SK-N-SH (cell line): ENCODE results near the gene EXTL2. TPM values are rescaled to one million over a fixed set of nuclear protein-coding genes. Genes with fewer than 3 reads are reported as not detected.

Source experiments
- CTCF ChIA-PET: fragments of 300-600, 350-600 bp; formaldehyde crosslinking; extraction: SDS; loops from one replicate; lab custom pipeline; 2021; lab: Yijun Ruan, JAX
- POLR2A ChIA-PET: fragments of 350-600 bp; sonication (Branson Sonifier 250); formaldehyde crosslinking; extraction: SDS; loops from one replicate; lab custom pipeline; 2020; ENCODE audit warnings: antibody characterized with exemption, inconsistent platforms; lab: Yijun Ruan, JAX
- DNase-seq: peaks from one replicate; pipeline ENCODE4 v3.0.0; 2012
- H2AFZ ChIP-seq: fragments of 200-600 bp; sonication (generic); 2 replicates; pipeline ENCODE4 v1.8.1; 2016; ENCODE audit warnings: antibody characterized with exemption, mild to moderate bottlenecking, low read depth
- H3F3A ChIP-seq: fragments of 200-600 bp; sonication (generic); replicated peaks from 2 replicates; pipeline ENCODE3; 2016; ENCODE audit warnings: antibody characterized with exemption, mild to moderate bottlenecking; ENCODE audit not compliant: insufficient read depth
- H3K27ac ChIP-seq, 2 experiments: fragments of 200-500 bp in 1 of 2; fragments of 200-600 bp in 1 of 2; sonication (Bioruptor generic) in 1 of 2; sonication (generic), shearing (Covaris generic) in 1 of 2; 2 replicates each; pipeline versions ENCODE4 v1.5.1 to v1.6.1; 2014 to 2016; ENCODE audit warnings: low read depth in 2 of 2, inconsistent platforms in 1 of 2, low read length in 1 of 2, mild to moderate bottlenecking in 1 of 2, mixed read lengths in 1 of 2
- H3K27me3 ChIP-seq: fragments of 200-600 bp; sonication (generic), shearing (Covaris generic); 2 replicates; pipeline ENCODE4 v1.6.1; 2016; ENCODE audit warnings: mixed run types; ENCODE audit not compliant: insufficient read depth
- H3K36me3 ChIP-seq, 2 experiments: fragments of 200-500 bp in 1 of 2; fragments of 200-600 bp in 1 of 2; sonication (Bioruptor generic) in 1 of 2; sonication (generic) in 1 of 2; replicated peaks in 1 of 2; 2 replicates each; pipeline versions ENCODE3 to v1.5.1; 2014 to 2016; ENCODE audit warnings: low read length in 1 of 2, mild to moderate bottlenecking in 1 of 2; ENCODE audit not compliant: insufficient read depth in 2 of 2, control insufficient read depth in 1 of 2
- H3K4me1 ChIP-seq, 2 experiments: fragments of 200-500 bp in 1 of 2; fragments of 200-600 bp in 1 of 2; sonication (Bioruptor generic) in 1 of 2; sonication (generic), shearing (Covaris generic) in 1 of 2; 2 replicates each; pipeline versions ENCODE4 v1.5.1 to v1.6.1; 2014 to 2016; ENCODE audit warnings: low read depth in 1 of 2, low read length in 1 of 2, mixed run types in 1 of 2; ENCODE audit not compliant: insufficient read depth in 2 of 2, control insufficient read depth in 1 of 2
- H3K4me2 ChIP-seq: fragments of 200-600 bp; sonication (generic), shearing (Covaris generic); 2 replicates; pipeline ENCODE4 v1.6.1; 2017; ENCODE audit warnings: mixed run types
- H3K4me3 ChIP-seq, 2 experiments: fragments of 200-500 bp in 1 of 2; fragments of 200-600 bp in 1 of 2; sonication (Bioruptor generic) in 1 of 2; sonication (generic), shearing (Covaris generic) in 1 of 2; 2 replicates each; pipeline versions ENCODE4 v1.5.1 to v1.8.1; 2014 to 2016; ENCODE audit warnings: low read depth in 2 of 2, inconsistent platforms in 1 of 2, low read length in 1 of 2, mild to moderate bottlenecking in 1 of 2, mixed read lengths in 1 of 2, moderate library complexity in 1 of 2
- H3K79me2 ChIP-seq: fragments of 200-600 bp; sonication (generic); 2 replicates; pipeline ENCODE4 v1.8.1; 2017; ENCODE audit warnings: mild to moderate bottlenecking; ENCODE audit not compliant: insufficient read depth
- H3K9ac ChIP-seq: fragments of 200-600 bp; sonication (generic); 2 replicates; pipeline ENCODE4 v1.6.1; 2017; ENCODE audit warnings: mixed run types
- H3K9me2 ChIP-seq: fragments of 200-600 bp; sonication (generic); 2 replicates; pipeline ENCODE4 v1.6.1; 2017; ENCODE audit warnings: mixed run types
- H3K9me3 ChIP-seq: fragments of 200-600 bp; sonication (generic); 2 replicates; pipeline ENCODE4 v1.6.1; 2017; ENCODE audit warnings: mixed run types, mild to moderate bottlenecking, moderate library complexity
- H4K20me1 ChIP-seq: fragments of 200-600 bp; sonication (generic); 2 replicates; pipeline ENCODE4 v1.6.1; 2017; ENCODE audit warnings: mild to moderate bottlenecking, mixed run types; ENCODE audit not compliant: insufficient read depth
- ELF1 ChIP-seq: IDR thresholded peaks from 2 replicates; pipeline ENCODE4 v1.4.0; 2012
- FOSL2 ChIP-seq: IDR thresholded peaks from 2 replicates; pipeline ENCODE4 v1.4.0; 2012; ENCODE audit warnings: low read depth, mild to moderate bottlenecking, moderate library complexity, borderline replicate concordance
- FOXJ3 ChIP-seq: sonication (generic); formaldehyde crosslinking; IDR thresholded peaks from 2 replicates; pipeline ENCODE4 v1.5.1; 2020; ENCODE audit warnings: mild to moderate bottlenecking, missing genetic modification reagents
- FOXM1 ChIP-seq: IDR thresholded peaks from 2 replicates; pipeline ENCODE4 v1.4.0; 2012; ENCODE audit warnings: low read depth, mild to moderate bottlenecking
- GATA2 ChIP-seq: sonication (generic); formaldehyde crosslinking; IDR thresholded peaks from 2 replicates; pipeline ENCODE4 v1.5.0; 2020; ENCODE audit warnings: mild to moderate bottlenecking, missing genetic modification reagents
- IRF3 ChIP-seq: fragments of 150-350 bp; IDR thresholded peaks from 2 replicates; pipeline ENCODE4 v1.6.1; 2016; ENCODE audit warnings: mild to moderate bottlenecking, low read depth, low read length
- JUND ChIP-seq: IDR thresholded peaks from 2 replicates; pipeline ENCODE4 v1.4.0; 2012
- NRF1 ChIP-seq: IDR thresholded peaks from 2 replicates; pipeline ENCODE4 v1.6.1; 2012; ENCODE audit warnings: low read depth, mild to moderate bottlenecking, low read length
- POLR2AphosphoS5 ChIP-seq: IDR thresholded peaks from 2 replicates; pipeline ENCODE4 v1.6.1; 2012; ENCODE audit warnings: low read depth, low read length
- RAD21 ChIP-seq: IDR thresholded peaks from 2 replicates; pipeline ENCODE4 v1.6.1; 2012; ENCODE audit warnings: mild to moderate bottlenecking, low read length
- RCOR1 ChIP-seq: fragments of 150-350 bp; IDR thresholded peaks from 2 replicates; pipeline ENCODE4 v1.6.1; 2017; ENCODE audit warnings: antibody characterized with exemption, low read length
- RFX5 ChIP-seq: IDR thresholded peaks from 2 replicates; pipeline ENCODE4 v1.6.1; 2012; ENCODE audit warnings: mild to moderate bottlenecking, improper control_type of control experiment, low read length
- SIN3A ChIP-seq: IDR thresholded peaks from 2 replicates; pipeline ENCODE4 v1.6.1; 2012; ENCODE audit warnings: low read depth, mild to moderate bottlenecking, low read length, moderate library complexity, borderline replicate concordance
- SMC3 ChIP-seq: IDR thresholded peaks from 2 replicates; pipeline ENCODE4 v1.6.1; 2012; ENCODE audit warnings: low read depth, low read length, improper control_type of control experiment
- TAF1 ChIP-seq: IDR thresholded peaks from 2 replicates; pipeline ENCODE4 v1.6.1; 2012; ENCODE audit warnings: low read depth, mild to moderate bottlenecking, low read length, moderate library complexity, borderline replicate concordance
- TCF12 ChIP-seq: IDR thresholded peaks from 2 replicates; pipeline ENCODE4 v1.4.0; 2012
- TEAD4 ChIP-seq: IDR thresholded peaks from 2 replicates; pipeline ENCODE4 v1.4.0; 2012; ENCODE audit warnings: mild to moderate bottlenecking, borderline replicate concordance; ENCODE audit not compliant: insufficient read depth
- USF2 ChIP-seq: fragments of 150-350 bp; IDR thresholded peaks from 2 replicates; pipeline ENCODE4 v1.6.1; 2017; ENCODE audit warnings: antibody characterized with exemption, low read length, low read depth, borderline replicate concordance
- YY1 ChIP-seq: IDR thresholded peaks from 2 replicates; pipeline ENCODE4 v1.4.0; 2012; ENCODE audit warnings: low read depth, mild to moderate bottlenecking
- WGBS: methylation state at CpG from one replicate; pipeline ENCODE4 v1.1.6; 2017; ENCODE audit warnings: low lambda C conversion rate; 5-methylcytosine and 5-hydroxymethylcytosine counted together
- polyA plus RNA-seq, 3 experiments: library from polyadenylated mRNA; depleted of rRNA; stranded (reverse); fragments of >200 nt; gene quantifications; 2 replicates each; pipeline ENCODE4 v1.2.3, GENCODE V29; 2012
- TF ChIP-seq, protein P1 (sequence below): IDR thresholded peaks from 2 replicates; pipeline ENCODE4 v1.4.0; 2012; ENCODE audit warnings: low read depth
- TF ChIP-seq, protein P2 (sequence below): IDR thresholded peaks from 2 replicates; pipeline ENCODE4; 2012
- TF ChIP-seq, protein P3 (sequence below): IDR thresholded peaks from 2 replicates; pipeline ENCODE4 v1.6.1; 2012; ENCODE audit warnings: mild to moderate bottlenecking, low read depth, low read length, moderate library complexity

EXTL2 gene
- polyA plus RNA-seq, 1 of the 3 experiments (the other 2 are of a cell fraction): 20.3 TPM

GRCh38 chr1:100904528-100904927, 9.9 kb upstream of the EXTL2 start:
- ChIA-PET POLR2A (no interaction called here), CTCF (interaction anchor here (0.6 to 1.5 kb wide), 3 partner anchors 23 to 404 kb away, joined by 3 read pairs; no protein-coding TSS in a partner anchor)
- Histone ChIP-seq H3F3A (peaks cover 7% of the 10 kb centered on the region), H3K9me3 (no peaks in the 10 kb centered on the region; the same call in 1 of the 2 replicates), H3K36me3 (peaks cover 86 to 90% of the 10 kb centered on the region in 2 experiments), H3K9ac (no peak overlapping the region), H3K4me1 (no peaks in the 10 kb centered on the region; a peak in 1 of 4 replicates), H4K20me1 (no peaks in the 10 kb centered on the region), H2AFZ (no peak overlapping the region), H3K4me2 (no peak overlapping the region), H3K27me3 (no peaks in the 10 kb centered on the region), H3K79me2 (peaks cover 51% of the 10 kb centered on the region), H3K4me3 (no peak overlapping the region), H3K27ac (no peak overlapping the region), H3K9me2 (no peaks in the 10 kb centered on the region)
- no peak for TF ChIP-seq FOSL2
- TF ChIP-seq GATA2 (CRISPR knock-in tag): no peak
- TF ChIP-seq RFX5: no peak
- no peak for TF ChIP-seq SMC3
- TF ChIP-seq IRF3: no peak
- TF ChIP-seq TAF1: no peak
- TF ChIP-seq SIN3A: no peak
- no peak for TF ChIP-seq FOXJ3 (CRISPR knock-in tag)
- TF ChIP-seq USF2: no peak
- TF ChIP-seq, protein P1, sequence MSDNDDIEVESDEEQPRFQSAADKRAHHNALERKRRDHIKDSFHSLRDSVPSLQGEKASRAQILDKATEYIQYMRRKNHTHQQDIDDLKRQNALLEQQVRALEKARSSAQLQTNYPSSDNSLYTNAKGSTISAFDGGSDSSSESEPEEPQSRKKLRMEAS: no peak
- TF ChIP-seq FOXM1: no peak
- no peak for TF ChIP-seq TCF12
- no peak for TF ChIP-seq RCOR1
- TF ChIP-seq RAD21: no peak
- no peak for TF ChIP-seq TEAD4
- no peak for DNase-seq
- 98% methylated on average over 2 of the region's 2 CpGs for WGBS

DNA sequence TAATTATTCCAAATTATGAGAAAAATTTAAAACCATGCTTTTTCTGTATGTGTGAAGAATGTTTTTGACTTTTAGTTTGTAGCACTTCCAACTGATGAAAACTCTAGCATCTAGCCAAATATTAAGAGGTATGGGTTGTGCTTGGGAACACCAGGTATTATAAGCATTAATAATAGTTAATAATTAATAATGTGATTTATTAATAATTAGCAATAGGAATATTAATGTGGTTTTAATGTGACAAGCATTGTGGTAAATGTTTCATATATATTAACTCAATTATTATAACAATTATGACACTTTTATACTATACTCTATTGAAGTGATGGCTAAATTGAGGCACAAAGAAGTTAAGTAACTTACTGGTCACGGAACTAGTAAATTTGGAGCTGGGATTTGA, 9.1 kb upstream of the EXTL2 start:
- POLR2A ChIA-PET: no interaction called here
- CTCF ChIA-PET: interaction anchor here (0.6 to 1.5 kb wide), 3 partner anchors 24 to 405 kb away, joined by 3 read pairs; no protein-coding TSS in a partner anchor
- DNase-seq: no peak
- Histone ChIP-seq H3K4me1 (no peaks in the 10 kb centered on the region; a peak in 1 of 4 replicates), H3K79me2 (peaks cover 58% of the 10 kb centered on the region), H3K27ac (no peak overlapping the region), H4K20me1 (no peaks in the 10 kb centered on the region), H3K36me3 (peaks cover 86 to 90% of the 10 kb centered on the region in 2 experiments), H3F3A (peaks cover 7% of the 10 kb centered on the region), H3K9me2 (no peaks in the 10 kb centered on the region), H3K9ac (no peak overlapping the region), H3K4me3 (no peak overlapping the region), H3K9me3 (no peaks in the 10 kb centered on the region; the same call in 1 of the 2 replicates), H3K4me2 (no peak overlapping the region), H3K27me3 (no peaks in the 10 kb centered on the region), H2AFZ (no peak overlapping the region)
- 93% methylated on average over 1 of the region's 1 CpG for WGBS
- no peak for TF ChIP-seq YY1
- no peak for TF ChIP-seq TEAD4
- no peak for TF ChIP-seq ELF1
- TF ChIP-seq, protein P1: no peak
- TF ChIP-seq JUND: no peak
- TF ChIP-seq, protein P2, sequence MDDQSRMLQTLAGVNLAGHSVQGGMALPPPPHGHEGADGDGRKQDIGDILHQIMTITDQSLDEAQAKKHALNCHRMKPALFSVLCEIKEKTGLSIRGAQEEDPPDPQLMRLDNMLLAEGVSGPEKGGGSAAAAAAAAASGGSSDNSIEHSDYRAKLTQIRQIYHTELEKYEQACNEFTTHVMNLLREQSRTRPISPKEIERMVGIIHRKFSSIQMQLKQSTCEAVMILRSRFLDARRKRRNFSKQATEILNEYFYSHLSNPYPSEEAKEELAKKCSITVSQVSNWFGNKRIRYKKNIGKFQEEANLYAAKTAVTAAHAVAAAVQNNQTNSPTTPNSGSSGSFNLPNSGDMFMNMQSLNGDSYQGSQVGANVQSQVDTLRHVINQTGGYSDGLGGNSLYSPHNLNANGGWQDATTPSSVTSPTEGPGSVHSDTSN: no peak
- TF ChIP-seq RAD21: no peak
- TF ChIP-seq SIN3A: no peak
- TF ChIP-seq TAF1: no peak
- no peak for TF ChIP-seq NRF1
- no peak for TF ChIP-seq FOXJ3 (CRISPR knock-in tag)
- TF ChIP-seq, protein P3, sequence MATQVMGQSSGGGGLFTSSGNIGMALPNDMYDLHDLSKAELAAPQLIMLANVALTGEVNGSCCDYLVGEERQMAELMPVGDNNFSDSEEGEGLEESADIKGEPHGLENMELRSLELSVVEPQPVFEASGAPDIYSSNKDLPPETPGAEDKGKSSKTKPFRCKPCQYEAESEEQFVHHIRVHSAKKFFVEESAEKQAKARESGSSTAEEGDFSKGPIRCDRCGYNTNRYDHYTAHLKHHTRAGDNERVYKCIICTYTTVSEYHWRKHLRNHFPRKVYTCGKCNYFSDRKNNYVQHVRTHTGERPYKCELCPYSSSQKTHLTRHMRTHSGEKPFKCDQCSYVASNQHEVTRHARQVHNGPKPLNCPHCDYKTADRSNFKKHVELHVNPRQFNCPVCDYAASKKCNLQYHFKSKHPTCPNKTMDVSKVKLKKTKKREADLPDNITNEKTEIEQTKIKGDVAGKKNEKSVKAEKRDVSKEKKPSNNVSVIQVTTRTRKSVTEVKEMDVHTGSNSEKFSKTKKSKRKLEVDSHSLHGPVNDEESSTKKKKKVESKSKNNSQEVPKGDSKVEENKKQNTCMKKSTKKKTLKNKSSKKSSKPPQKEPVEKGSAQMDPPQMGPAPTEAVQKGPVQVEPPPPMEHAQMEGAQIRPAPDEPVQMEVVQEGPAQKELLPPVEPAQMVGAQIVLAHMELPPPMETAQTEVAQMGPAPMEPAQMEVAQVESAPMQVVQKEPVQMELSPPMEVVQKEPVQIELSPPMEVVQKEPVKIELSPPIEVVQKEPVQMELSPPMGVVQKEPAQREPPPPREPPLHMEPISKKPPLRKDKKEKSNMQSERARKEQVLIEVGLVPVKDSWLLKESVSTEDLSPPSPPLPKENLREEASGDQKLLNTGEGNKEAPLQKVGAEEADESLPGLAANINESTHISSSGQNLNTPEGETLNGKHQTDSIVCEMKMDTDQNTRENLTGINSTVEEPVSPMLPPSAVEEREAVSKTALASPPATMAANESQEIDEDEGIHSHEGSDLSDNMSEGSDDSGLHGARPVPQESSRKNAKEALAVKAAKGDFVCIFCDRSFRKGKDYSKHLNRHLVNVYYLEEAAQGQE: no peak
- no peak for TF ChIP-seq SMC3
- TF ChIP-seq POLR2AphosphoS5: no peak
